Activated naive CD8-positive, alpha-beta T cell (primary cell): ENCODE measurements around the gene E2F2.

Source experiments
- H3K27ac Mint-ChIP-seq: one replicate; pipeline ENCODE4 v1.8.0; 2021; ENCODE audit warnings: mixed read lengths
- H3K27me3 Mint-ChIP-seq: one replicate; pipeline ENCODE4 v1.8.0; 2021; ENCODE audit warnings: mixed read lengths
- H3K36me3 Mint-ChIP-seq: one replicate; pipeline ENCODE4 v1.8.0; 2021; ENCODE audit warnings: mixed read lengths
- H3K4me1 Mint-ChIP-seq: one replicate; pipeline ENCODE4 v1.8.0; 2021; ENCODE audit warnings: low read depth, mixed read lengths
- H3K4me3 Mint-ChIP-seq: one replicate; pipeline ENCODE4 v1.8.0; 2021; ENCODE audit warnings: mild to moderate bottlenecking, mixed read lengths
- H3K9me3 Mint-ChIP-seq: one replicate; pipeline ENCODE4 v1.8.0; 2021; ENCODE audit warnings: low read depth, mixed read lengths

Gene E2F2

DNA sequence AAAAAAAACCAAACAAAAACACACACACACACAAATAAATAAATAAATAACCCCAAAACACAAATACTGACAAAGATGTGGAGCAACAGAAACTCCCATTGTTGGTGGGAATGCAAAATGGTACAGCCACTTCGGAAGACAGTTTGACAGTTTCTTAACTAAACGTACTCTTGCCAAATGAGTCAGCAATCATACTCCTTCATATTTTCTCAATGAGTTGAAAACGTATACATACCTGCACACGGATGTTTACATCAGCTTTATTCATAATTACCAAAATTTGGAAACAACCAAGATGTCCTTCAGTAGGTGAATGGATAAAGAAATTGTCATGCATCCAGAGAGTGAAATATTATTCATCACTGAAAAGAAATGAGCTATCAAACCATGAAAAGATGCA is 70.5 kb downstream of the E2F2 start:
- H3K27ac Mint-ChIP-seq, result no peak overlapping the region
- peaks cover 2% of the 10 kb centered on the region for H3K36me3 Mint-ChIP-seq
- H3K9me3 Mint-ChIP-seq, result no peaks in the 10 kb centered on the region
- peaks cover 9% of the 10 kb centered on the region for H3K4me1 Mint-ChIP-seq
- H3K4me3 Mint-ChIP-seq, result no peak overlapping the region
- H3K27me3 Mint-ChIP-seq, result peaks cover 5% of the 10 kb centered on the region

DNA sequence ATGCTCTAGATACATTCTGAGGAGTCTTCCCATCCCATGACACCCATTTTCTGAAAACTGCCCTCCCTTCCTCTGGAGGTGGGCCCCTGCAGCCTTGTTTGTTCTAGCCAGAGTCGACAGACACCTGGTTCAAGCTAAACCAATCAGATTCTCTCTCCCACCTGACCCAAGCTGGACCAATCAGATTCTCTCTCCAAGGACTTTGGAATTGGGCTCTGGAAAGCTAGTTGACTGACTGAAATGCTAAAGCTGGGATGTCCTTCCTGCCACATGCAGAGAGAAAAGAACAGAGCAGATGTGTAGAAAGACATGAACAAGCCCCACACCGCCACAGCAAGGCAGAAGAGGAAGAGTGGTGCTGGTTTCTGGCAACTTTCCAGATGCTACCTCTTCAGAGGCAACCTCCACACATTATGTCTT is 71.7 kb downstream of the E2F2 start:
- H3K9me3 Mint-ChIP-seq, result no peaks in the 10 kb centered on the region
- peaks cover 5% of the 10 kb centered on the region for H3K27me3 Mint-ChIP-seq
- peaks cover 9% of the 10 kb centered on the region for H3K4me1 Mint-ChIP-seq
- no peak overlapping the region for H3K4me3 Mint-ChIP-seq
- no peak overlapping the region for H3K27ac Mint-ChIP-seq
- peaks cover 2% of the 10 kb centered on the region for H3K36me3 Mint-ChIP-seq
